SH-SY5Y (cell line): ENCODE measurements around the gene CD80.

Experiments
- GATA2 ChIP-seq: IDR thresholded peaks from 2 replicates; pipeline ENCODE4 v1.6.1; 2011; ENCODE audit warnings: mild to moderate bottlenecking, low read depth, low read length
- GATA3 ChIP-seq: IDR thresholded peaks from 2 replicates; pipeline ENCODE4 v1.6.1; 2011; ENCODE audit warnings: low read depth, mild to moderate bottlenecking, low read length, moderate library complexity

GRCh38 chr3:119557192-119557876, 2.1 kb downstream of the CD80 start:
- TF ChIP-seq GATA2, result no peak
- no peak for TF ChIP-seq GATA3
